ENCODE data around the gene TRIM39.
"Not testable (repeated sequence)": the region's sequence is repeated elsewhere in the genome, so short reads cannot be mapped to it uniquely, and the experiment has no call there.

The TRIM39 gene

DNA sequence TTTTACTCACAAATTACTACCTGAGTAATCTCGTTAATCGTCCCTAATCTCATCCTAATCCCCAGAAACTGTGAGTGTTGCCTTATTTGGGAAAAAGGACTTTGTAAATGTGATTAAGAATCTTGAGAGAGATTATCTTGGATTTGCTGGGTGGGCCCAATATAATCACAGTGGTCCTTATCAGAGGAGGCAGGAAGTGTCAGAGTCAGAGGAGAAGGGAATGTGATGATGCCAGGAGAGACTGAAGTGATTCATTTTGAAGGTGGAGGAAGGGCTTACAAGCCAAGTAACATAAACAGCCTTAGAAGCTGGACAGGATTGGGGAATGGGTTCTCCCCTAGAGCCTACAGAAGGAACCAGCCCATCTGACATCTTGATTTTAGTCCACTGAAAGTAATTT is 34.9 kb downstream of the TRIM39 start:
- in situ Hi-C loops (cut with MboI; ENCODE audit: low sequenced_read_pairs): no loop called here

DNA sequence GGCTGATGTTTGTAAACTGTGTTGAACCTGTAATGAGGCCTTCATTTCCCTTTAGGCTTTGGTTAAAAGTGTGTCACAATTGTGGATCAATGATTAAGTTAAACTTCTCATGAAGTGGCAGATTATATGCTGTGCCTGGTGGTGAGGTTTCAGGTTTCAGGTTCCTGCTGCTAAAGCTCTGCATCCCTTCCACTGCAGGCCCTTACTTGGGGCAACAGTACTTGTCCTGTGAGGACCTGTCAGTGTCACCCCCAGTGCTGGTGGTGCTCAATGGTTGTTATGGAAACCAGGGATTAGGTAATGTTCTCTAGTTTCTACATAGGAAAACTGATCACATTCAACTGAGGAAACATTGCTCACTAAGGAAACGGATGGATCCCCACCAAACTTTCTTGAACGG is 36.7 kb downstream of the TRIM39 start:
- in situ Hi-C loops (cut with MboI; ENCODE audit: low sequenced_read_pairs): no loop called here

GRCh38 chr6:30364591-30364990 is 37.9 kb downstream of the TRIM39 start:
- in situ Hi-C loops (cut with MboI; ENCODE audit: low sequenced_read_pairs): no loop called here

DNA sequence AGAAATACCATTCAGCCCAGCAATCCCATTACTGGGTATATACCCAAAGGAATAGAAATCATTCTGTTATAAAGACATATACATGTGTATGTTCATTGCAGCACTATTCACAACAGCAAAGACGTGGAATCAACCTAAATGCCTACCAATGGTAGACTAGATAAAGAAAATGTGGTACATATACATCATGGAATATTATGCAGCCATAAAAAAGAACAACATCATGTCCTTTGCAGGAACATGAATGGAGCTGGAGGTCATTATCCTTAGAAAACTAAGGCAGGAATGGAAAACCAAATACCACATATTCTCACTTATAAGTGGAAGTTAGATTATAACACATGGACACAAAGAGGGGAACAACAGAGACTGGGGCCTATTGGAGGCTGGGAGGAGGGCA is 42.6 kb downstream of the TRIM39 start:
- in situ Hi-C loops (cut with MboI; ENCODE audit: low sequenced_read_pairs): not testable (repeated sequence)

DNA sequence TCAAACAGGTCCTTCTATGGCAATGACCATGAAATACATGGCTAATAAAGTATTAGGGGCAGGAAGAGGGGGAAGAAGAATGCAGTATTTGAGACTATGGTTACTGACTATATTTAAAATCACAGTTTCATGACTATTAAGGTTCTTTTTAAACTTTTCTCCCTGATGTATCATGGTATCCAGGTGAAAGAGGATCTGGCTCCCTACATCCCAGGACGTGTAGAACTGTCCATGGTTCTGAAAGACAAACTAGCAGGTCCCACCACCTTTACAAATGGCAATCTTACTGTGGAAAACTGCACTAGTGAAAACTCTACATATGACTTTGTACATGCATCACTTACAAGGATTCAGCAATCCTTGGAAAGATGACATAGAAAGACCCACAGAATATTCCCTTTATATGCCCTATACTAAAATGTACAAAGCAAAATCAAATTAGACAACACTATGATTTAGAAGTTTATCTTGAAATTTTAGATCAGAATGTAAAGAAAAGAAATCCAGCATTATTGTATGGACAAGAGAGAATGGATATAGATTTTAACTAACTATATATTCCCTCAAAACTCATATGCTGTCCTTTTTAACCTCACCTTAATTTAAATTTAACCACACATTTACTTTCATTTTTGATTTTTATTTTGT is 51.7 kb downstream of the TRIM39 start:
- in situ Hi-C loops (cut with MboI; ENCODE audit: low sequenced_read_pairs): loop anchor here (25.0 kb wide), 1 partner anchor 141 kb away; no protein-coding TSS in a partner anchor

DNA sequence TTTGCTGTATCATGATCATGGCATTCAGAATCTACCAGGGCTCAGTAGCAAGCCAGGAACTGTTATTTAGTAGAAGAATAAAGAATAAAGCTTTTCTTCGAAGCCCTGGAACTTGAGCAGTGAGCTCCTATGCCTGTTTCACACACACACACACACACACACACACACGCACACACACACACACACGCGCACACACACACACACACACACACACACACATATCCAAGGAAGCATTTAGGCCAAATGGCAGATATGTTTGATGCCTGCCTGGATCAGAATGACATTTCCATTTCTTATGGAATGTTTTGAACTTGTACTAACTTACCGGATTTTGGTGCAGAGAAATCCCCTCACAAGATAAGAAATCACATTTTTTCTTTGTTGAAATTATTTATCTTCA is 53.7 kb downstream of the TRIM39 start:
- in situ Hi-C loops (cut with MboI; ENCODE audit: low sequenced_read_pairs): loop anchor here (25.0 kb wide), 1 partner anchor 143 kb away; no protein-coding TSS in a partner anchor

DNA sequence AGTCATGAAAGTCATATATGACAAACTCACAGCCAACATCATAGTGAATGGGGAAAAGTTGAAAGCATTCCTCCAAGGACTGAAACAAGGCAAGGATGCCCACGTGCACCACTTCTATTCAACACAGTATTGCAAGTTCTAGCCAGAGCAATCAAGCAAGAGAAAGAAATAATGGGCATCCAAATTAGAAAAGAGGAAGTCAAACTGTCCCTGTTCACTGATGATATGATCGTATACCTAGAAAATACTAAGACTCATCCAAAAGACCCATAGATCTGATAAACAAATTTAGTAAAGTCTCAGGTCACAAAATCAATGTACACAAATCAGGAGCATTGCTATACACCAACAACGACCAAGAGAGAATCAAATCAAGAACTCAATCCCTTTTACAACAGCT is 59.4 kb downstream of the TRIM39 start:
- in situ Hi-C loops (cut with MboI; ENCODE audit: low sequenced_read_pairs): loop anchor here (25.0 kb wide), 1 partner anchor 149 kb away; no protein-coding TSS in a partner anchor

- in situ Hi-C loops (cut with MboI; ENCODE audit: low sequenced_read_pairs): loop anchor here (25.0 kb wide), 1 partner anchor 154 kb away; no protein-coding TSS in a partner anchor
Measured at GRCh38 chr6:30391240-30391639, 64.5 kb downstream of the TRIM39 start.
